Neural progenitor cell (in vitro differentiated cells): ENCODE measurements around the gene SCART1. TPM values are rescaled to one million over a fixed set of nuclear protein-coding genes. Genes with fewer than 3 reads are reported as not detected.

Experiments used
- DNase-seq: peaks from one replicate; pipeline ENCODE4 v3.0.0-alpha.2; 2016; ENCODE audit warnings: low spot score
- H2AFZ ChIP-seq: fragments of 200-600 bp; sonication (generic); replicated peaks from 2 replicates; pipeline ENCODE4 v1.6.1; 2016; ENCODE audit warnings: antibody characterized with exemption
- H3F3A ChIP-seq: fragments of 200-600 bp; sonication (generic); 2 replicates; pipeline ENCODE4 v1.6.1; 2016; ENCODE audit warnings: antibody characterized with exemption, low read depth
- H3K27ac ChIP-seq: fragments of 200-600 bp; sonication (generic); 2 replicates; pipeline ENCODE4 v1.5.1; 2016; ENCODE audit warnings: mild to moderate bottlenecking
- H3K27me3 ChIP-seq: fragments of 200-600 bp; sonication (generic); 2 replicates; pipeline ENCODE4 v1.6.1; 2016; ENCODE audit warnings: mild to moderate bottlenecking, moderate library complexity
- H3K36me3 ChIP-seq: fragments of 200-600 bp; sonication (generic); 2 replicates; pipeline ENCODE4 v1.5.1; 2016
- H3K4me1 ChIP-seq: fragments of 200-600 bp; sonication (generic); 2 replicates; pipeline ENCODE4 v1.6.1; 2016; ENCODE audit warnings: mixed run types
- H3K4me2 ChIP-seq: fragments of 200-600 bp; sonication (generic); 2 replicates; pipeline ENCODE4 v1.6.1; 2016
- H3K4me3 ChIP-seq: fragments of 200-600 bp; sonication (generic); 2 replicates; pipeline ENCODE4 v1.5.1; 2016
- H3K79me2 ChIP-seq: fragments of 200-600 bp; sonication (generic); 2 replicates; pipeline ENCODE4 v1.6.1; 2016; ENCODE audit warnings: low read depth
- H3K9ac ChIP-seq: fragments of 200-600 bp; sonication (generic); 2 replicates; pipeline ENCODE4 v1.6.1; 2016
- H3K9me3 ChIP-seq: fragments of 200-600 bp; sonication (generic); 2 replicates; pipeline ENCODE4 v1.5.1; 2016; ENCODE audit warnings: low read depth
- H4K20me1 ChIP-seq: fragments of 200-600 bp; sonication (generic); 2 replicates; pipeline ENCODE4 v1.6.1; 2016; ENCODE audit warnings: low read depth
- H3K27ac Mint-ChIP-seq: 3 replicates; pipeline ENCODE4 v1.8.0; 2021; ENCODE audit warnings: mixed read lengths
- H3K27me3 Mint-ChIP-seq: 2 replicates; pipeline ENCODE4 v1.8.0; 2022; ENCODE audit warnings: low read depth, mild to moderate bottlenecking, inconsistent platforms, moderate library complexity, mixed read lengths; ENCODE audit not compliant: insufficient read depth
- H3K36me3 Mint-ChIP-seq: 3 replicates; pipeline ENCODE4 v1.8.0; 2021; ENCODE audit warnings: mixed read lengths
- H3K4me1 Mint-ChIP-seq: 3 replicates; pipeline ENCODE4 v1.8.0; 2021; ENCODE audit warnings: mixed read lengths
- H3K4me3 Mint-ChIP-seq: 3 replicates; pipeline ENCODE4 v1.8.0; 2021; ENCODE audit warnings: mild to moderate bottlenecking, moderate library complexity, mixed read lengths
- H3K9me3 Mint-ChIP-seq: 3 replicates; pipeline ENCODE4 v1.8.0; 2020; ENCODE audit warnings: mixed read lengths
- EZH2 ChIP-seq: fragments of 200-600 bp; sonication (generic); IDR thresholded peaks from 2 replicates; pipeline ENCODE4 v1.6.1; 2017; ENCODE audit warnings: antibody characterized with exemption, mild to moderate bottlenecking, moderate library complexity
- EZH2phosphoT487 ChIP-seq: fragments of 200-600 bp; sonication (generic); IDR thresholded peaks from 2 replicates; pipeline ENCODE4 v1.6.1; 2017; ENCODE audit warnings: antibody characterized with exemption
- total RNA-seq: library from RNA; depleted of rRNA; stranded (reverse); fragments of >200 nt; gene quantifications from 2 replicates; pipeline ENCODE4 v1.2.3, GENCODE V29; 2015; ENCODE audit warnings: low replicate concordance
- TF ChIP-seq, protein P1 (sequence below): fragments of 200-600 bp; sonication (generic); IDR thresholded peaks from 2 replicates; pipeline ENCODE4 v1.5.1; 2017; ENCODE audit warnings: antibody characterized with exemption, mild to moderate bottlenecking

SCART1 gene
- total RNA-seq, 1 donor from 2014 or later: 0.49 TPM

DNA sequence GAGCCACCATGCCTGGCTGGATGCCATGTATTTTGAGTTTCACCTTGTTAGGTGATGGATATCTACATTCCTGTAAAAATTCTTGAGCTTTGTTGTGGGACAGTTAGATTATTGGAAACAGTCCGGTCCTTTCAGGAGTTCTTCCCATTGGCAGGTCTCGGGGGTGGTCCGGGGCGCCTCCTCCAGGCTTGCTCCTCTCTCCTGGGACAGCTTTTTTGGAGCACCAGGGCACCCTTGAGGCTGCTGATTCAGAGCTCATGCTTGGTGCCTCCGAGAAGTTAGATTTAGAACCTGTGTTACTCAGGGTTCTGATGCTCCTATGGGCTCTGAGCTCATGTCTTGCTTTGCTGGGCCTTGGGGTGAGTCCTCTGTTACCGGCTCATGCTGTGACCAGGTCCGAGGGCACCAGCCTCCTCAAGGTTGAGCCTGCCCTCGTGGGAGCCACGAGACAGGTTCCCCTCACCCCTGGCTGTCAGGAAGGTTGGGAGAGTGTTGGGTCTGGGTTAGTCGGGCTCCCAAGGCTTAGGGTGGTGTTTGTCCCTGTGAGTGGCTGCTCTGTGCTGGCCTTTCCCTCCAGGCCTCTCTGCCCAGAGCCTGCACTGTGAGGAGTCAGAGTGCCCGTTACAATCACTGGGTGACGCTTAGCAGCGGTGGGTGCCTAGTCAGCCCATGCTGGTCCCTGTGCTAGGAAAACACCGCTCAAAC, 35.3 kb upstream of the SCART1 start:
- Histone ChIP-seq H3F3A (peaks cover 12% of the 10 kb centered on the region), H3K79me2 (peaks cover 3% of the 10 kb centered on the region), H4K20me1 (peaks cover 19% of the 10 kb centered on the region), H3K27ac (no peak overlapping the region), H3K36me3 (peaks cover 3% of the 10 kb centered on the region), H3K4me2 (no peak overlapping the region), H3K27me3 (peaks cover 15% of the 10 kb centered on the region), H2AFZ (no peak overlapping the region), H3K9me3 (no peaks in the 10 kb centered on the region), H3K9ac (no peak overlapping the region), H3K4me3 (no peak overlapping the region), H3K4me1 (no peaks in the 10 kb centered on the region)
- TF ChIP-seq EZH2 (no peak), EZH2phosphoT487 (no peak)
- TF ChIP-seq, protein P1, sequence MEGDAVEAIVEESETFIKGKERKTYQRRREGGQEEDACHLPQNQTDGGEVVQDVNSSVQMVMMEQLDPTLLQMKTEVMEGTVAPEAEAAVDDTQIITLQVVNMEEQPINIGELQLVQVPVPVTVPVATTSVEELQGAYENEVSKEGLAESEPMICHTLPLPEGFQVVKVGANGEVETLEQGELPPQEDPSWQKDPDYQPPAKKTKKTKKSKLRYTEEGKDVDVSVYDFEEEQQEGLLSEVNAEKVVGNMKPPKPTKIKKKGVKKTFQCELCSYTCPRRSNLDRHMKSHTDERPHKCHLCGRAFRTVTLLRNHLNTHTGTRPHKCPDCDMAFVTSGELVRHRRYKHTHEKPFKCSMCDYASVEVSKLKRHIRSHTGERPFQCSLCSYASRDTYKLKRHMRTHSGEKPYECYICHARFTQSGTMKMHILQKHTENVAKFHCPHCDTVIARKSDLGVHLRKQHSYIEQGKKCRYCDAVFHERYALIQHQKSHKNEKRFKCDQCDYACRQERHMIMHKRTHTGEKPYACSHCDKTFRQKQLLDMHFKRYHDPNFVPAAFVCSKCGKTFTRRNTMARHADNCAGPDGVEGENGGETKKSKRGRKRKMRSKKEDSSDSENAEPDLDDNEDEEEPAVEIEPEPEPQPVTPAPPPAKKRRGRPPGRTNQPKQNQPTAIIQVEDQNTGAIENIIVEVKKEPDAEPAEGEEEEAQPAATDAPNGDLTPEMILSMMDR: no peak
- no peak overlapping the region for H3K27ac Mint-ChIP-seq
- DNase-seq: no peak
- H3K4me3 Mint-ChIP-seq: no peak overlapping the region
- H3K9me3 Mint-ChIP-seq: peaks cover 17% of the 10 kb centered on the region
- H3K36me3 Mint-ChIP-seq: peaks cover 19% of the 10 kb centered on the region
- H3K4me1 Mint-ChIP-seq: no peaks in the 10 kb centered on the region
- H3K27me3 Mint-ChIP-seq: peaks cover under 1% of the 10 kb centered on the region

DNA sequence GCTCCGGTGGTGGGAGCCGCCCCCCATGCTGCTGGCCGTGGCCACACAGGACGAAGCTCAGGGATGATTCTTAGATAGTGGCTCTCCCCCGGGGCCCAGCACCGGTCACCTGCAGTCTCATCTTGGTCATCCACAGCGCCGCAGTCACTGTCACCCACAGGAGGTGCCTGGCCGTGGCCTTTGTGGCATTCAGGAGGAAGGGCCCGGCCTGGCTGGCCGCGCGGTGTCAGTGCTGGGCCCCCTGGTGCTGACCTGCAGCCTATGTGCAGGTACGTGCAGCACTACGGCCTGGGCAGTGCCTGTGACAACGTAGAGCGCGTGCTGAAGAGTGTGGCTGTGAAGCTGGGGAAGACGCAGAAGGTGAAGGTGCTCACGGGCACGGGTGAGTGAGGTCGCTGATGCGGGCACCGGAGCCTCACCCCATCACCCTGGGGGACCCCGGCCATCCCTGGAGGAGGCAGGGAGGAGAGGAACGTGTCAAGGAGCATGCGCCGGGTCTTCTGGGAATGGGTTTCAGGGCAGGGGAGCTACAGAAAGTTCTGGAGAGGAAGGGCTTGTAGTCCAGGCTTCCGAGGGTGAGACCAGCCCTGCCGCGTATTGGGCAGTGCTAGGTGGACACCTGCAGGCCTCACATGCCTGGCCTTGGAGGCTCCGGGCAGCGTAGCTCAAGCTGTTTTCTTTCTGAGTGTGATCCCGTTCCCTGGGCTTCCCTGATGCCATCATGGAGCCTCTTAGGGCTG, 34.4 kb upstream of the SCART1 start:
- DNase-seq: no peak
- H3K9ac ChIP-seq: no peak overlapping the region
- H3K4me2 ChIP-seq: no peak overlapping the region
- H2AFZ ChIP-seq: no peak overlapping the region
- H3F3A ChIP-seq: peaks cover 12% of the 10 kb centered on the region
- Mint-ChIP-seq H3K4me1 (no peaks in the 10 kb centered on the region), H3K4me3 (no peak overlapping the region), H3K27me3 (peaks cover 3% of the 10 kb centered on the region), H3K9me3 (peaks cover 13% of the 10 kb centered on the region), H3K27ac (no peak overlapping the region), H3K36me3 (peaks cover 16% of the 10 kb centered on the region)
- H3K9me3 ChIP-seq: no peaks in the 10 kb centered on the region
- peaks cover 19% of the 10 kb centered on the region for H4K20me1 ChIP-seq
- TF ChIP-seq EZH2phosphoT487: no peak
- no peak for TF ChIP-seq EZH2
- TF ChIP-seq, protein P1: no peak
- H3K27me3 ChIP-seq: peaks cover 18% of the 10 kb centered on the region
- H3K79me2 ChIP-seq: no peaks in the 10 kb centered on the region
- no peaks in the 10 kb centered on the region for H3K36me3 ChIP-seq
- no peak overlapping the region for H3K27ac ChIP-seq
- H3K4me3 ChIP-seq: no peak overlapping the region
- no peaks in the 10 kb centered on the region for H3K4me1 ChIP-seq

DNA sequence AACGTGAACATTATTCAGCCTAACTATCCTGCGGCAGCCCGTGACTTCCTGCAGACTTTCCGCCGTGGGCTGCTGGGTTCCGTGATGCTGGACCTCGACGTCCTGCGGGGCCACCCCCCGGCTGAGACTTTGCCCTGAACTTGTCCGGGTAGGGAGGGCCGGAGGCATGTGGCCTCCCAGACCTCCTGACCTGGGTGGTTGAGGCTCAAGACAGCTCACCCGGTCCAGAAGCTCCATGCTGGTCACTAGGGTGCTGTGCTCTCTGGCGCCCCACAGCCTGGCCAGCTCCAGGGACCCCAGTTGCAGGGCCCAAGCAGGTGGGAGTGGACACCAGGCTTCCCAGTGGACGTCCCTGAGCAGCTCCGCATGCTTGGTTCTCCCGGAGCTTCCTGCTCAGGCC, 33.7 kb upstream of the SCART1 start:
- H3K9ac ChIP-seq: no peak overlapping the region
- Mint-ChIP-seq H3K27me3 (peaks cover 3% of the 10 kb centered on the region), H3K4me1 (no peaks in the 10 kb centered on the region), H3K36me3 (peaks cover 13% of the 10 kb centered on the region), H3K9me3 (peaks cover 10% of the 10 kb centered on the region), H3K27ac (no peak overlapping the region), H3K4me3 (no peak overlapping the region)
- H3K79me2 ChIP-seq: no peaks in the 10 kb centered on the region
- H3F3A ChIP-seq: peaks cover 12% of the 10 kb centered on the region
- no peak overlapping the region for H2AFZ ChIP-seq
- no peak overlapping the region for H3K4me3 ChIP-seq
- TF ChIP-seq, protein P1: no peak
- TF ChIP-seq EZH2 (no peak), EZH2phosphoT487 (no peak)
- H3K9me3 ChIP-seq: no peaks in the 10 kb centered on the region
- H3K27ac ChIP-seq: no peak overlapping the region
- H3K4me2 ChIP-seq: no peak overlapping the region
- H3K4me1 ChIP-seq: no peaks in the 10 kb centered on the region
- DNase-seq: no peak
- H4K20me1 ChIP-seq: peaks cover 19% of the 10 kb centered on the region
- H3K27me3 ChIP-seq: peaks cover 23% of the 10 kb centered on the region
- H3K36me3 ChIP-seq: no peaks in the 10 kb centered on the region
